GM23248 (cell line): ENCODE data around the gene MLNR.

Experiments
- EZH2 ChIP-seq: fragments of 200-600 bp; sonication (generic); IDR thresholded peaks from 2 replicates; pipeline ENCODE4 v1.6.1; 2018; ENCODE audit warnings: antibody characterized with exemption, mild to moderate bottlenecking; ENCODE audit not compliant: insufficient read depth, poor library complexity, severe bottlenecking
- EZH2phosphoT487 ChIP-seq: fragments of 200-600 bp; sonication (generic); IDR thresholded peaks from 2 replicates; pipeline ENCODE4 v1.6.1; 2018; ENCODE audit warnings: antibody characterized with exemption, moderate library complexity, mild to moderate bottlenecking, low read depth; ENCODE audit not compliant: insufficient read depth

GRCh38 chr13:49208619-49209018 lies 11.5 kb upstream of the MLNR start:
- TF ChIP-seq EZH2phosphoT487 (no peak), EZH2 (no peak)
